Stimulated activated CD8-positive, alpha-beta memory T cell treated with anti-CD3 and anti-CD28 coated beads, Interleukin-12 subunit alpha, Interleukin-12 subunit beta, amount 100 ng/mL, for 1 hour (primary cell): Measurements from ENCODE around the gene SHANK1.
"Not testable (repeated sequence)": the region's sequence is repeated elsewhere in the genome, so short reads cannot be mapped to it uniquely, and the experiment has no call there.

Source experiments
- DNase-seq: peaks from one replicate; pipeline ENCODE4 v3.0.0-alpha.2; 2020; ENCODE audit warnings: low read depth

SHANK1 gene

GRCh38 chr19:50719566-50719965 lies at the start of gene SHANK1:
TSS of gene SHANK1 (minus strand) at chr19:50719802. CDS start at chr19:50716919, 2,883 bp downstream.
- no peak for DNase-seq

GRCh38 chr19:50768277-50768676 lies 48.7 kb upstream of the SHANK1 start:
- no peak for DNase-seq

GRCh38 chr19:50767263-50767662 lies 47.7 kb upstream of the SHANK1 start:
- DNase-seq = not testable (repeated sequence)

GRCh38 chr19:50766746-50767145 lies 47.1 kb upstream of the SHANK1 start:
- DNase-seq = not testable (repeated sequence)

GRCh38 chr19:50764409-50764808 lies 44.8 kb upstream of the SHANK1 start:
- no peak for DNase-seq

GRCh38 chr19:50763521-50763920 lies 43.9 kb upstream of the SHANK1 start:
- DNase-seq = not testable (repeated sequence)

- not testable (repeated sequence) for DNase-seq
Measured at GRCh38 chr19:50761501-50761900, 41.9 kb upstream of the SHANK1 start.

- DNase-seq = no peak
Measured at GRCh38 chr19:50759886-50760285, 40.3 kb upstream of the SHANK1 start.

GRCh38 chr19:50759076-50759475 lies 39.5 kb upstream of the SHANK1 start:
- DNase-seq = not testable (repeated sequence)

GRCh38 chr19:50757624-50758023 lies 38.0 kb upstream of the SHANK1 start:
- not testable (repeated sequence) for DNase-seq

- not testable (repeated sequence) for DNase-seq
Measured at GRCh38 chr19:50756244-50756643, 36.6 kb upstream of the SHANK1 start.

GRCh38 chr19:50753879-50754278 lies 34.3 kb upstream of the SHANK1 start:
- DNase-seq = no peak

- DNase-seq = no peak
Measured at GRCh38 chr19:50750010-50750409, 30.4 kb upstream of the SHANK1 start.

GRCh38 chr19:50749490-50749889 lies 29.9 kb upstream of the SHANK1 start:
- DNase-seq = no peak

- not testable (repeated sequence) for DNase-seq
Measured at GRCh38 chr19:50747141-50747540, 27.5 kb upstream of the SHANK1 start.

- no peak for DNase-seq
Measured at GRCh38 chr19:50745221-50745620, 25.6 kb upstream of the SHANK1 start.

GRCh38 chr19:50743537-50743936 lies 23.9 kb upstream of the SHANK1 start:
- DNase-seq = no peak

- DNase-seq = no peak
Measured at GRCh38 chr19:50741179-50741933, 21.8 kb upstream of the SHANK1 start.

- no peak for DNase-seq
Measured at GRCh38 chr19:50739914-50740426, 20.4 kb upstream of the SHANK1 start.

- no peak for DNase-seq
Measured at GRCh38 chr19:50739132-50739913, 19.7 kb upstream of the SHANK1 start.

- no peak for DNase-seq
Measured at GRCh38 chr19:50736338-50736737, 16.7 kb upstream of the SHANK1 start.

GRCh38 chr19:50735869-50736268 lies 16.3 kb upstream of the SHANK1 start:
- no peak for DNase-seq

GRCh38 chr19:50729894-50730293 lies 10.3 kb upstream of the SHANK1 start:
- DNase-seq = no peak
